GM12864 (cell line): ENCODE results near the gene RALGAPA1.

ENCODE experiments used
- DNase-seq: peaks from one replicate; pipeline ENCODE4 v3.0.0-alpha.2; 2011; ENCODE audit warnings: low read depth
- H3K4me3 ChIP-seq: 2 replicates; pipeline ENCODE4 v1.5.1; 2011; ENCODE audit warnings: mild to moderate bottlenecking, low read depth, low read length, control low read depth
- TF ChIP-seq, protein P1 (sequence below): IDR thresholded peaks from 2 replicates; pipeline ENCODE4 v1.5.1; 2011; ENCODE audit warnings: low read depth, mild to moderate bottlenecking, moderate library complexity, low read length, control low read depth, inconsistent platforms; ENCODE audit errors: missing control alignments

Gene RALGAPA1

DNA sequence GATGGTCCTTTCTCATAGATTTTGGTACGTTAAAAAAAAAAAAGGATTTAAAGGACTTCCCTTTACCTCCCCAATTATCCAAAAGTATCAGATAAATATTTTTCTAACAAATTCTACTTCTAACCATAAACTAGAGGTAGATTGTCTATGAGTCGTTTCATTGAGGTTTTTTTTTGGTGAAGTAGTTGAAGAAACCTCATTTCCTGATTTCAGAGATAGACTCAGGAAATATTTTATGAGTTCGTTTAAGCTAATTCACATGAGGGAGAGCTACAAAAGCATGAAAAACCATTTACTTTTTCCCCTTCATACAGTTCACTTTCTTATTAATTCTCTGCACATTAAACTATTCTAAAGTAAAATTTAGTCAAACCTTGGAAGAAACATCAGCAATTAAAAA, 112.5 kb downstream of the RALGAPA1 start:
- TF ChIP-seq, protein P1, sequence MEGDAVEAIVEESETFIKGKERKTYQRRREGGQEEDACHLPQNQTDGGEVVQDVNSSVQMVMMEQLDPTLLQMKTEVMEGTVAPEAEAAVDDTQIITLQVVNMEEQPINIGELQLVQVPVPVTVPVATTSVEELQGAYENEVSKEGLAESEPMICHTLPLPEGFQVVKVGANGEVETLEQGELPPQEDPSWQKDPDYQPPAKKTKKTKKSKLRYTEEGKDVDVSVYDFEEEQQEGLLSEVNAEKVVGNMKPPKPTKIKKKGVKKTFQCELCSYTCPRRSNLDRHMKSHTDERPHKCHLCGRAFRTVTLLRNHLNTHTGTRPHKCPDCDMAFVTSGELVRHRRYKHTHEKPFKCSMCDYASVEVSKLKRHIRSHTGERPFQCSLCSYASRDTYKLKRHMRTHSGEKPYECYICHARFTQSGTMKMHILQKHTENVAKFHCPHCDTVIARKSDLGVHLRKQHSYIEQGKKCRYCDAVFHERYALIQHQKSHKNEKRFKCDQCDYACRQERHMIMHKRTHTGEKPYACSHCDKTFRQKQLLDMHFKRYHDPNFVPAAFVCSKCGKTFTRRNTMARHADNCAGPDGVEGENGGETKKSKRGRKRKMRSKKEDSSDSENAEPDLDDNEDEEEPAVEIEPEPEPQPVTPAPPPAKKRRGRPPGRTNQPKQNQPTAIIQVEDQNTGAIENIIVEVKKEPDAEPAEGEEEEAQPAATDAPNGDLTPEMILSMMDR, result no peak
- no peak for DNase-seq
- no peak overlapping the region for H3K4me3 ChIP-seq

DNA sequence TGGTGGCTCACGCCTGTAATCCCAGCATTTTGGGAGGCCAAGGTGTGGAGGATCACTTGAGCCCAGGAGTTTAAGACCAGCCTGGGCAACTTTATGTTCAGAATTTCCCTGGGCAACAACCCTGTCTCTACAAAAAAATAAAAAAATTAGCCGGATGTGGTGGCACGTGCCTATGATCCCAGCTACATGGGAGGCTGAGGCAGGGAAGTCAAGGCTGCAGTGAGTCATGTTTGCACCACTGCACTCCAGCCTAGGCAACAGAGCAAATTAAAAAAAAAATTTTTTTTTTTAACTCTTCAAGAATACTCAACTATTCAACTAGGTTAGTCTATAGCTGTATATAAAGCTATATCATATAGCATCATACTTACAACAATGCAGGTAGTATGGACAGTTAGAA, 113.0 kb downstream of the RALGAPA1 start:
- TF ChIP-seq, protein P1, result no peak
- no peak overlapping the region for H3K4me3 ChIP-seq
- DNase-seq, result no peak

DNA sequence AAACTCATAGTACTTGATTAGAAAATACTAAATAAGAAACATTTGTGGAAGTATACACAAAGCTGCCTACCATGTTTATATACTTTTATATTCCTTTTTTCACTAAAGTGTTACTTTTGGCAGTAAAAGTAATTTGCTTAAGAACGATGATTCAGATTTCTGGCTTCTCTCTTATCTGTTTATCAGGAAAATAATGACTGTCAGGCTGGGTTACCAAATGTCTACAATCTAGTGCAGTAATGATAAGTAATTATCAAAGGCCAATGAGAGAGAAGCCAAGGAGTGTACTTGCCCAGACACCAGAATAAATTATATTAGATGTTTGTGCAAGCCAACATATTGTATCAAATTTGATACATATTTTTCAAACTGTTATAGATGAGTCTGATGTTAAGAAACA, 113.4 kb downstream of the RALGAPA1 start:
- H3K4me3 ChIP-seq, result no peak overlapping the region
- TF ChIP-seq, protein P1, result no peak
- no peak for DNase-seq

DNA sequence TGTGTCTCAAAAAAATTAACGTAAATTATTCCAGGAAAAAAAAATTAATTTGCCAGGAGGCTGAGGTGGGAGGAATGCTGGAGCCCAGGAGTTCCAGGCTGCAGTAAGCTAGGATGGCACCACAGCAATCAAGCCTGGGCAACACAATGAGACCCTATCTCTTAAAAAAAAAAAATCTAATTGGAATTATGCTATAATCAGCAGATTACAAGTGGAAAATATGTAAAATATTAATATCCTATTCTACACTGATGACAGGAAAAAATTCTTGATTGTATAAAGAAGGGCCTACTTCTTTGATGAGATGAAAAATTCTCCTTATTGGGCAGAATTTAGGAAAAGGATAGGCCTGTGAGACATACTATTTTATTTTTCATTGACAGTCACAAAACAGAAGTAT, 114.0 kb downstream of the RALGAPA1 start:
- TF ChIP-seq, protein P1, result no peak
- no peak overlapping the region for H3K4me3 ChIP-seq
- no peak for DNase-seq

DNA sequence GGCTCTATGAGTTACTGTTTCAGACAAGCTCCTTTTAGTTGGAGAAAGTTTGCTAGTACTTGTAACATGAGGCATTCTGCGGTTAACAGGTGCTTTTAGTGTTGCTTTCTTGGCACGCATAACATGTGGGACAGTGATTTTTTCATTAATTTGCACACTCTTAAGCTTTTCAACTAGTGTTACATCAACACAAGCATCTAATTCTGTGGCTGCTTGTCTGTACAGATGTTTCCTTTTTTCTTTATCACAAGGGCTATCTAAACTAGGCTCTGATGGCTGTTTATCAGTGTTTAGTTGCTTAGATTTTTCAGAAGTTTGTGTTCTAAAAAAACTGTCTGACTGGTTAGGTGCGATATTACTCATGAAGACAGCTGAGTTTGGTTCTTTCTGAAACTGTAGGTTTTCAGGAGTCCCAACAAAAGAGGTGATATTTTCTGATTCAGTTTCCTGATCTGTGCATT, 120.1 kb downstream of the RALGAPA1 start:
- peak; percentile 18 for DNase-seq
- H3K4me3 ChIP-seq, result no peak overlapping the region
- TF ChIP-seq, protein P1, result no peak

DNA sequence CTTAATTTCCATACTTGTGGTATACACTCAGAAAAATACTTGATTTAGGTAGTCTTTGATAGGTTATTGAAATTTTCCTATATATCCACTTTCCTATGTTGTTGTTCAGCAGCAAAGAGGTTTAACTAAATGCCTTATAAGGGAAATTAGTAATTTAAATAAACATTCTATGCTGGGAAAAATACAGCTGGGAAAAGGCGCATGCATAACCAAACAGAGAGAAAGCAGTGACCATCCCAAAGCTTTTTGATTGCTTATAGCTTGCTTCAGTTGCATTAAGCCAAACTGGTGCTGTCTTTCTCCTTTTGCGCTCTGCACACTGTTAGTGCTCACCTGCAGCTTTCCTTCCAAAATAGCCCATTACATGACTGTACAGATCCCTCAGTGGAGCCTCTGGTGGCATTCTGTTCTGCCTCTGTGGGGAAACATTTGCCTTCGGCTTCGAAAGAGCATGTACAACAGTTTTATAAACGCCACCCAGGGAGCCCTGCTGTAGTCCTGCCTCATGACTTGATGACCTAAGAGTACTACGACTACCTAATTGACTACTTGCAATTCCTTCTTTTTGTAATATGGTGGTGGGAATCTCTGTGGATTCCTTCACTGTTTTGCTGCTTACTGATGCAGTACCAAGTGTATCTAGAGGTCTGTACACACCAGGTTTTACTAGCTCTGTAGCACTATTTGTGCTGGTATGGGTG, 120.8 kb downstream of the RALGAPA1 start:
- H3K4me3 ChIP-seq, result no peak overlapping the region
- no peak for DNase-seq
- TF ChIP-seq, protein P1, result no peak
